K562 (cell line): Measurements from ENCODE around the gene NECTIN2. TPM values are rescaled to one million over a fixed set of nuclear protein-coding genes. Genes with fewer than 3 reads are reported as not detected.
A peak's percentile ranks its signal among the peaks of the same experiment; 100 is the strongest.

Experiments used
- ATAC-seq: fragments of 200-7000 bp; cut with Tn5 transposase; 3 replicates; pipeline ENCODE4 v1.9.1; 2020; ENCODE audit warnings: moderate library complexity
- BruUV-seq: library from RNA; stranded (reverse); fragments of 400-500 nt; replicated peaks from 2 replicates; lab custom pipeline; 2021; lab: Mats Ljungman, UMichigan
- CTCF ChIA-PET: fragments of 300-600 bp; formaldehyde crosslinking; extraction: SDS; loops from one replicate; lab custom pipeline; 2021; ENCODE audit warnings: low intra/inter-chr PET ratio; lab: Yijun Ruan, JAX
- POLR2A ChIA-PET: fragments of 300-600, 350-650 bp; sonication (Branson Sonifier 250); formaldehyde crosslinking; extraction: SDS; loops from one replicate; lab custom pipeline; 2021; ENCODE audit warnings: antibody characterized with exemption, inconsistent platforms; lab: Yijun Ruan, JAX
- DNase-seq, 4 experiments: peaks; one replicate each; pipeline versions ENCODE4 v3.0.0 to v3.0.0-alpha.2; 2011 to 2018; ENCODE audit warnings: low spot score in 3 of 4, mixed read lengths in 3 of 4; ENCODE audit errors: extremely low read depth in 1 of 4
- FAIRE-seq: peaks from 2 replicates; lab custom pipeline; 2011; peaks lifted over from hg19 to GRCh38; lab: Jason Lieb, UNC
- H2AFZ ChIP-seq: 2 replicates; pipeline ENCODE4 v1.6.0; 2011; ENCODE audit warnings: low read depth, low read length, control low read depth, inconsistent platforms
- H3K27ac ChIP-seq: fragments of 200-600 bp; 3 replicates; pipeline ENCODE4 v1.8.0; 2011; ENCODE audit warnings: low read depth, mild to moderate bottlenecking, control low read depth, inconsistent platforms, low read length, moderate library complexity, mixed read lengths; ENCODE audit errors: extremely low read depth
- H3K27me3 ChIP-seq, 2 experiments: fragments of 300-600 bp in 1 of 2; 2 replicates in 1 of 2; 3 replicates in 1 of 2; pipeline versions ENCODE4 v1.6.0 to v1.8.0; 2011; ENCODE audit warnings: inconsistent platforms in 2 of 2, low read length in 2 of 2, mild to moderate bottlenecking in 1 of 2, mixed read lengths in 1 of 2, moderate library complexity in 1 of 2; ENCODE audit not compliant: control insufficient read depth in 2 of 2, insufficient read depth in 2 of 2
- H3K36me3 ChIP-seq: fragments of 300-600 bp; 3 replicates; pipeline ENCODE4 v1.8.0; 2011; ENCODE audit warnings: mild to moderate bottlenecking, low read length, inconsistent platforms; ENCODE audit not compliant: control insufficient read depth, insufficient read depth
- H3K4me1 ChIP-seq, 2 experiments: fragments of 200-600 bp in 1 of 2; replicated peaks in 1 of 2; 2 replicates in 1 of 2; 3 replicates in 1 of 2; pipeline versions ENCODE4 v1.5.1 to v1.8.0; 2011; ENCODE audit warnings: inconsistent platforms in 2 of 2, low read length in 2 of 2, mild to moderate bottlenecking in 1 of 2, mixed read lengths in 1 of 2, moderate library complexity in 1 of 2; ENCODE audit not compliant: control insufficient read depth in 2 of 2, insufficient read depth in 2 of 2
- H3K4me2 ChIP-seq: 2 replicates; pipeline ENCODE4 v1.6.1; 2011; ENCODE audit warnings: low read length, control low read depth, inconsistent platforms, mixed read lengths; ENCODE audit not compliant: insufficient read depth
- H3K4me3 ChIP-seq: fragments of 200-600 bp; sonication (generic), shearing (Covaris generic); 2 replicates; pipeline ENCODE4 v1.5.1; 2016; ENCODE audit warnings: control low read depth, inconsistent platforms
- H3K79me2 ChIP-seq: fragments of 200-600 bp; 3 replicates; pipeline ENCODE4 v1.8.0; 2011; ENCODE audit warnings: low read length, inconsistent platforms; ENCODE audit not compliant: control insufficient read depth, insufficient read depth
- H3K9ac ChIP-seq, 2 experiments: 2 replicates each; pipeline versions ENCODE4 v1.6.0 to v1.6.1; 2011; ENCODE audit warnings: low read depth in 2 of 2, low read length in 2 of 2, control low read depth in 1 of 2, inconsistent platforms in 1 of 2, mild to moderate bottlenecking in 1 of 2, mixed read lengths in 1 of 2; ENCODE audit not compliant: insufficient read depth in 1 of 2
- H3K9me1 ChIP-seq: one replicate; pipeline ENCODE4 v1.6.0; 2011; ENCODE audit warnings: inconsistent platforms, mild to moderate bottlenecking, low read length, moderate library complexity; ENCODE audit not compliant: control insufficient read depth, insufficient read depth
- H3K9me3 ChIP-seq: replicated peaks from 2 replicates; pipeline ENCODE4 v1.5.1; 2011; ENCODE audit warnings: low read depth, low read length, inconsistent platforms; ENCODE audit not compliant: control insufficient read depth, insufficient read depth
- H4K20me1 ChIP-seq: replicated peaks from 2 replicates; pipeline ENCODE4 v1.6.1; 2011; ENCODE audit warnings: low read length, inconsistent platforms, mixed read lengths; ENCODE audit not compliant: control insufficient read depth, insufficient read depth
- ATF1 ChIP-seq, 2 experiments: fragments of 450-650 bp in 1 of 2; IDR thresholded peaks; 2 replicates each; pipeline ENCODE4 v1.6.1; 2016; ENCODE audit warnings: missing compliant biosample characterization in 1 of 2, missing genetic modification characterization in 1 of 2
- CTCF ChIP-seq, 3 experiments: IDR thresholded peaks in 2 of 3; conservative IDR thresholded peaks in 1 of 3; 2 replicates each; pipeline ENCODE4 v1.5.1; 2011 to 2012; ENCODE audit warnings: low read length in 3 of 3, mild to moderate bottlenecking in 3 of 3, control low read depth in 2 of 3, improper control_type of control experiment in 1 of 3, inconsistent platforms in 1 of 3, low read depth in 1 of 3, mixed read lengths in 1 of 3, moderate library complexity in 1 of 3; ENCODE audit not compliant: insufficient read depth in 2 of 3
- EGR1 ChIP-seq: fragments of 450-650 bp; conservative IDR thresholded peaks from 2 replicates; pipeline ENCODE4 v1.6.1; 2017; ENCODE audit warnings: mild to moderate bottlenecking
- FOXJ2 ChIP-seq: fragments of 200-800 bp; sonication (Bioruptor generic); IDR thresholded peaks from 2 replicates; pipeline ENCODE4 v1.6.1; 2016; ENCODE audit warnings: missing genetic modification characterization, missing compliant biosample characterization
- MAFK ChIP-seq: IDR thresholded peaks from 2 replicates; pipeline ENCODE4 v1.6.1; 2011; ENCODE audit warnings: low read length, improper control_type of control experiment
- NR1H2 ChIP-seq: sonication (generic); formaldehyde crosslinking; IDR thresholded peaks from 2 replicates; pipeline ENCODE4 v1.4.0; 2020; ENCODE audit warnings: mild to moderate bottlenecking, missing genetic modification reagents
- ZNF398 ChIP-seq: fragments of 250-450 bp; sonication (Bioruptor Pico); IDR thresholded peaks from 2 replicates; pipeline ENCODE4 v1.8.0; 2021; ENCODE audit warnings: moderate library complexity, mild to moderate bottlenecking, inconsistent platforms
- WGBS: fragments of 100-300 bp; shearing (Covaris generic); methylation state at CpG from one replicate; pipeline ENCODE4 v1.1.6; 2016; ENCODE audit warnings: low coverage, mixed read lengths; ENCODE audit not compliant: insufficient coverage; ENCODE audit errors: missing lambda C conversion rate; 5-methylcytosine and 5-hydroxymethylcytosine counted together
- in situ Hi-C: fragments of 300-500 bp; cut with MboI; formaldehyde crosslinking; loops from 4 replicates; pipeline ENCODE4 v1.15.0; 2018; ENCODE audit warnings: inconsistent platforms, mixed read lengths
- intact Hi-C: fragments of 100-400 bp; cut with micrococcal nuclease; formaldehyde crosslinking; loops from 2 replicates; pipeline ENCODE4 v1.14.2; 2022
- polyA plus RNA-seq, 8 experiments: library from polyadenylated mRNA; depleted of rRNA in 4 of 8; stranded (reverse) in 5 of 8; unstranded in 3 of 8; fragments of >200 nt; fragmentation: Nextera tagmentation in 2 of 8; fragmentation: Illumina TruSeq in 1 of 8; extraction: Ambion mirVana in 2 of 8; extraction: Trizol in 1 of 8; gene quantifications; 2 replicates each; pipeline versions ENCODE4 v1.2.1 to v1.2.3, GENCODE V29; 2011 to 2014; ENCODE audit warnings: inconsistent platforms in 1 of 8, missing spikeins in 1 of 8
- total RNA-seq, 7 experiments: library from RNA; depleted of rRNA in 6 of 7; stranded (reverse); fragments of >200 nt in 6 of 7; fragmentation: Illumina TruSeq in 2 of 7; extraction: Trizol in 2 of 7; gene quantifications; 2 replicates each; pipeline versions ENCODE4 v1.2.1 to v1.2.3, GENCODE V29; 2011 to 2021; ENCODE audit warnings: low replicate concordance in 1 of 7
- TF ChIP-seq, protein P1 (sequence below): sonication (generic); formaldehyde crosslinking; IDR thresholded peaks from 2 replicates; pipeline ENCODE4 v1.8.0; 2022; ENCODE audit warnings: mild to moderate bottlenecking, missing genetic modification reagents

NECTIN2 gene
- total and polyA plus RNA-seq, 9 of the 15 experiments (the other 6 are each of a cell fraction or from before 2014, with no cell fraction given) = 3.9 to 94.9 (median 34.9) TPM

GRCh38 chr19:44820648-44821609, 25.2 kb upstream of the NECTIN2 start:
- TF ChIP-seq, protein P1, sequence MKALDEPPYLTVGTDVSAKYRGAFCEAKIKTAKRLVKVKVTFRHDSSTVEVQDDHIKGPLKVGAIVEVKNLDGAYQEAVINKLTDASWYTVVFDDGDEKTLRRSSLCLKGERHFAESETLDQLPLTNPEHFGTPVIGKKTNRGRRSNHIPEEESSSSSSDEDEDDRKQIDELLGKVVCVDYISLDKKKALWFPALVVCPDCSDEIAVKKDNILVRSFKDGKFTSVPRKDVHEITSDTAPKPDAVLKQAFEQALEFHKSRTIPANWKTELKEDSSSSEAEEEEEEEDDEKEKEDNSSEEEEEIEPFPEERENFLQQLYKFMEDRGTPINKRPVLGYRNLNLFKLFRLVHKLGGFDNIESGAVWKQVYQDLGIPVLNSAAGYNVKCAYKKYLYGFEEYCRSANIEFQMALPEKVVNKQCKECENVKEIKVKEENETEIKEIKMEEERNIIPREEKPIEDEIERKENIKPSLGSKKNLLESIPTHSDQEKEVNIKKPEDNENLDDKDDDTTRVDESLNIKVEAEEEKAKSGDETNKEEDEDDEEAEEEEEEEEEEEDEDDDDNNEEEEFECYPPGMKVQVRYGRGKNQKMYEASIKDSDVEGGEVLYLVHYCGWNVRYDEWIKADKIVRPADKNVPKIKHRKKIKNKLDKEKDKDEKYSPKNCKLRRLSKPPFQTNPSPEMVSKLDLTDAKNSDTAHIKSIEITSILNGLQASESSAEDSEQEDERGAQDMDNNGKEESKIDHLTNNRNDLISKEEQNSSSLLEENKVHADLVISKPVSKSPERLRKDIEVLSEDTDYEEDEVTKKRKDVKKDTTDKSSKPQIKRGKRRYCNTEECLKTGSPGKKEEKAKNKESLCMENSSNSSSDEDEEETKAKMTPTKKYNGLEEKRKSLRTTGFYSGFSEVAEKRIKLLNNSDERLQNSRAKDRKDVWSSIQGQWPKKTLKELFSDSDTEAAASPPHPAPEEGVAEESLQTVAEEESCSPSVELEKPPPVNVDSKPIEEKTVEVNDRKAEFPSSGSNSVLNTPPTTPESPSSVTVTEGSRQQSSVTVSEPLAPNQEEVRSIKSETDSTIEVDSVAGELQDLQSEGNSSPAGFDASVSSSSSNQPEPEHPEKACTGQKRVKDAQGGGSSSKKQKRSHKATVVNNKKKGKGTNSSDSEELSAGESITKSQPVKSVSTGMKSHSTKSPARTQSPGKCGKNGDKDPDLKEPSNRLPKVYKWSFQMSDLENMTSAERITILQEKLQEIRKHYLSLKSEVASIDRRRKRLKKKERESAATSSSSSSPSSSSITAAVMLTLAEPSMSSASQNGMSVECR (CRISPR knock-in tag) = no peak
- no peak for TF ChIP-seq ATF1 (CRISPR knock-in tag; IDR thresholded peaks at IDR 0.05)
- no peak for TF ChIP-seq ATF1 (tag; IDR thresholded peaks at IDR 0.05)
- no peak for TF ChIP-seq ZNF398 (CRISPR knock-in tag)
- no peak for TF ChIP-seq FOXJ2 (tag)
- no peak for TF ChIP-seq MAFK
- 0 out of 6 replicates have a peak, but pooled peaks of 1 of the 3 experiments have one; percentile 6 for TF ChIP-seq CTCF (IDR thresholded peaks at IDR 0.05 in 2 of 3, conservative IDR thresholded peaks at IDR 0.05 in 1 of 3; ENCODE audit: insufficient read depth in 2 of 3, low read depth in 1 of 3, low read length in 3 of 3)
- TF ChIP-seq NR1H2 (CRISPR knock-in tag) = no peak
- peak; percentile 64 for TF ChIP-seq EGR1
- H4K20me1 ChIP-seq = no peaks in the 10 kb centered on the region; the same call in 1 of the 2 replicates
- WGBS = 13% methylated on average over 19 of the region's 35 CpGs

More at GRCh38 chr19:44820648-44821609, 25.2 kb upstream of the NECTIN2 start:
- no peak overlapping the region for H3K9ac ChIP-seq
- H3K36me3 ChIP-seq = no peaks in the 10 kb centered on the region
- H3K4me2 ChIP-seq = no peak overlapping the region
- H3K9me3 ChIP-seq = no peaks in the 10 kb centered on the region
- no peaks in the 10 kb centered on the region for H3K9me1 ChIP-seq
- CTCF ChIA-PET = no interaction called here
- peaks cover 0 to 20% of the 10 kb centered on the region in 2 experiments; a peak in 2 of 5 replicates for H3K4me1 ChIP-seq
- no peaks in the 10 kb centered on the region for H3K79me2 ChIP-seq
- H3K27me3 ChIP-seq = peaks cover 35 to 54% of the 10 kb centered on the region in 2 experiments; a peak in 4 of 5 replicates
- peak in 3 of 4 experiments; percentile 12 to 32 (median 32) for DNase-seq
- in situ Hi-C loops = no loop called here
- no peak overlapping the region for H2AFZ ChIP-seq
- ATAC-seq = peak; percentile 60
- H3K27ac ChIP-seq = no peak overlapping the region
- H3K4me3 ChIP-seq = no peak overlapping the region
- FAIRE-seq = no peak
- POLR2A ChIA-PET = interaction anchor here (1.3 to 1.8 kb wide), 2 partner anchors 10 to 12 kb away, joined by 5 to 7 read pairs; no protein-coding TSS in a partner anchor
- intact Hi-C loops = no loop called here
- no TSS peak for BruUV-seq
